Keratinocyte (primary cell): ENCODE data around the gene PRSS1. TPM values are rescaled to one million over a fixed set of nuclear protein-coding genes. Genes with fewer than 3 reads are reported as not detected.

Experiments used
- DNase-seq: peaks from one replicate; pipeline ENCODE4 v3.0.0-alpha.2; 2011; ENCODE audit warnings: low read depth, missing footprints, low spot score
- FAIRE-seq: peaks from 2 replicates; lab custom pipeline; 2011; peaks lifted over from hg19 to GRCh38; lab: Jason Lieb, UNC
- H2AFZ ChIP-seq: 2 replicates; pipeline ENCODE4 v1.6.0; 2012; ENCODE audit warnings: low read length, control low read depth, inconsistent platforms; ENCODE audit not compliant: control insufficient read depth
- H3K27ac ChIP-seq: 2 replicates; pipeline ENCODE4 v1.5.1; 2011; ENCODE audit warnings: low read length; ENCODE audit not compliant: control insufficient read depth, insufficient read depth
- H3K27me3 ChIP-seq: 3 replicates; pipeline ENCODE4 v1.6.0; 2011; ENCODE audit warnings: low read length; ENCODE audit not compliant: control insufficient read depth, insufficient read depth; ENCODE audit errors: extremely low read depth
- H3K36me3 ChIP-seq, 2 experiments: 2 replicates in 1 of 2; 3 replicates in 1 of 2; pipeline ENCODE4 v1.5.1; 2011; ENCODE audit warnings: low read length in 2 of 2, mild to moderate bottlenecking in 1 of 2; ENCODE audit not compliant: control insufficient read depth in 2 of 2, insufficient read depth in 2 of 2; ENCODE audit errors: extremely low read depth in 1 of 2
- H3K4me1 ChIP-seq: 3 replicates; pipeline ENCODE4 v1.5.1; 2011; ENCODE audit warnings: low read length; ENCODE audit not compliant: control insufficient read depth, insufficient read depth; ENCODE audit errors: extremely low read depth
- H3K4me2 ChIP-seq: 3 replicates; pipeline ENCODE4 v1.6.0; 2011; ENCODE audit warnings: low read depth, low read length; ENCODE audit not compliant: control insufficient read depth, insufficient read depth; ENCODE audit errors: extremely low read depth
- H3K4me3 ChIP-seq, 3 experiments: fragments of 200-600 bp in 1 of 3; sonication (generic) in 1 of 3; 2 replicates in 2 of 3; 3 replicates in 1 of 3; pipeline ENCODE4 v1.5.1; 2011 to 2016; ENCODE audit warnings: low read length in 3 of 3, mild to moderate bottlenecking in 3 of 3, control low read depth in 2 of 3, inconsistent platforms in 1 of 3, low read depth in 1 of 3, mixed read lengths in 1 of 3, mixed run types in 1 of 3, moderate library complexity in 1 of 3; ENCODE audit not compliant: control insufficient read depth in 2 of 3, insufficient read depth in 2 of 3; ENCODE audit errors: extremely low read depth in 1 of 3
- H3K79me2 ChIP-seq: 2 replicates; pipeline ENCODE4 v1.6.0; 2012; ENCODE audit warnings: low read length; ENCODE audit not compliant: control insufficient read depth, insufficient read depth
- H3K9ac ChIP-seq: 3 replicates; pipeline ENCODE4 v1.6.0; 2011; ENCODE audit warnings: low read length; ENCODE audit not compliant: control insufficient read depth, insufficient read depth; ENCODE audit errors: extremely low read depth
- H3K9me1 ChIP-seq: 3 replicates; pipeline ENCODE4 v1.6.0; 2011; ENCODE audit warnings: low read length; ENCODE audit not compliant: control insufficient read depth, insufficient read depth; ENCODE audit errors: extremely low read depth
- H3K9me3 ChIP-seq: 2 replicates; pipeline ENCODE4 v1.5.1; 2012; ENCODE audit warnings: low read depth, low read length; ENCODE audit not compliant: control insufficient read depth
- H4K20me1 ChIP-seq: 3 replicates; pipeline ENCODE4 v1.6.0; 2011; ENCODE audit warnings: low read length; ENCODE audit not compliant: control insufficient read depth, insufficient read depth; ENCODE audit errors: extremely low read depth
- CTCF ChIP-seq, 3 experiments: IDR thresholded peaks in 1 of 3; conservative IDR thresholded peaks in 1 of 3; optimal IDR thresholded peaks in 1 of 3; 2 replicates in 2 of 3; 3 replicates in 1 of 3; pipeline versions ENCODE3 to v1.5.1; 2011; ENCODE audit warnings: low read length in 3 of 3, mild to moderate bottlenecking in 3 of 3, moderate library complexity in 2 of 3, control low read depth in 1 of 3, inconsistent platforms in 1 of 3; ENCODE audit not compliant: insufficient read depth in 2 of 3; ENCODE audit errors: extremely low read depth in 1 of 3
- EZH2 ChIP-seq: IDR thresholded peaks from one replicate; pipeline ENCODE4 v1.6.1; 2012; ENCODE audit warnings: inconsistent platforms, mild to moderate bottlenecking, low read length, moderate library complexity
- dilution Hi-C: fragments of 300-500 bp; cut with MboI; formaldehyde crosslinking; loops from one replicate; pipeline ENCODE4 v1.7.0; 2020; ENCODE audit warnings: low sequenced_read_pairs; ENCODE audit not compliant: extremely low pct_ligation_motif_present
- polyA plus RNA-seq, 5 experiments: library from polyadenylated mRNA; depleted of rRNA in 3 of 5; stranded (reverse) in 3 of 5; stranded (forward) in 1 of 5; unstranded in 1 of 5; fragments of >200 nt; gene quantifications; 1 replicate in 1 of 5; 2 replicates in 3 of 5; 3 replicates in 1 of 5; pipeline versions ENCODE4 v1.2.1 to v1.2.3, GENCODE V29; 2011 to 2012; ENCODE audit warnings: missing spikeins in 2 of 5, low read depth in 1 of 5, low replicate concordance in 1 of 5

The PRSS1 gene
- polyA plus RNA-seq, 1 donor (not counting 4 experiments of a cell fraction or from before 2014, with no cell fraction given) = not detected

GRCh38 chr7:142788303-142789289 is 39.3 kb downstream of the PRSS1 start:
- H3K4me3 ChIP-seq = no peak overlapping the region
- H3K27ac ChIP-seq = no peak overlapping the region

GRCh38 chr7:142789441-142789840 is 40.2 kb downstream of the PRSS1 start:
- Histone ChIP-seq H3K4me1 (no peaks in the 10 kb centered on the region), H3K4me2 (no peak overlapping the region), H3K9me3 (no peaks in the 10 kb centered on the region), H3K36me3 (no peaks in the 10 kb centered on the region), H3K4me3 (no peak overlapping the region), H3K9me1 (no peaks in the 10 kb centered on the region), H3K27ac (no peak overlapping the region), H4K20me1 (no peaks in the 10 kb centered on the region), H3K9ac (no peak overlapping the region), H3K27me3 (no peaks in the 10 kb centered on the region), H2AFZ (no peak overlapping the region), H3K79me2 (no peaks in the 10 kb centered on the region)
- FAIRE-seq (no peak), DNase-seq (no peak)
- no peak for TF ChIP-seq EZH2
- no peak for TF ChIP-seq CTCF (optimal IDR thresholded peaks at IDR 0.05 in 1 of 3, IDR thresholded peaks at IDR 0.05 in 1 of 3, conservative IDR thresholded peaks at IDR 0.05 in 1 of 3; ENCODE audit: extremely low read depth in 1 of 3, insufficient read depth in 2 of 3, low read length in 3 of 3)
- dilution Hi-C loops = no loop called here

More at GRCh38 chr7:142788303-142789289, 39.3 kb downstream of the PRSS1 start:
- Histone ChIP-seq H3K27me3 (no peaks in the 10 kb centered on the region), H3K79me2 (no peaks in the 10 kb centered on the region), H2AFZ (no peak overlapping the region), H3K9ac (no peak overlapping the region), H3K4me1 (no peaks in the 10 kb centered on the region), H3K36me3 (no peaks in the 10 kb centered on the region), H3K4me2 (no peak overlapping the region), H3K9me3 (no peaks in the 10 kb centered on the region), H4K20me1 (no peaks in the 10 kb centered on the region), H3K9me1 (no peaks in the 10 kb centered on the region)
- dilution Hi-C loops = no loop called here
- DNase-seq = no peak
- no peak for TF ChIP-seq EZH2
- TF ChIP-seq CTCF (optimal IDR thresholded peaks at IDR 0.05 in 1 of 3, IDR thresholded peaks at IDR 0.05 in 1 of 3, conservative IDR thresholded peaks at IDR 0.05 in 1 of 3; ENCODE audit: extremely low read depth in 1 of 3, insufficient read depth in 2 of 3, low read length in 3 of 3) = no peak
- no peak for FAIRE-seq
